GM18499 (cell line): ENCODE data around the gene SGSH.
"Not testable (repeated sequence)": the region's sequence is repeated elsewhere in the genome, so short reads cannot be mapped to it uniquely, and the experiment has no call there.

ENCODE experiments used
- ATAC-seq: cut with Tn5 transposase; IDR thresholded peaks from one replicate; pipeline ENCODE4 v1.9.1; 2021; ENCODE audit warnings: moderate number of reproducible peaks; ENCODE audit not compliant: insufficient read depth, unreplicated experiment

Gene SGSH

GRCh38 chr17:80213643-80213975 lies 6.5 kb downstream of the SGSH start:
- no peak for ATAC-seq

- no peak for ATAC-seq
Observed at GRCh38 chr17:80212962-80213642, 7.0 kb downstream of the SGSH start.

- no peak for ATAC-seq
Observed at GRCh38 chr17:80212511-80212910, 7.6 kb downstream of the SGSH start.

GRCh38 chr17:80212109-80212508 lies 8.0 kb downstream of the SGSH start:
- ATAC-seq = no peak

- no peak for ATAC-seq
Observed at GRCh38 chr17:80210348-80211108, 9.6 kb downstream of the SGSH start.

GRCh38 chr17:80209765-80210164 lies 10.4 kb downstream of the SGSH start:
- ATAC-seq = no peak

GRCh38 chr17:80208050-80208449 lies 12.1 kb downstream of the SGSH start:
- no peak for ATAC-seq

GRCh38 chr17:80205811-80206210 lies 14.3 kb downstream of the SGSH start:
- no peak for ATAC-seq

- ATAC-seq = no peak
Observed at GRCh38 chr17:80204626-80205468, 15.3 kb downstream of the SGSH start.

- ATAC-seq = no peak
Observed at GRCh38 chr17:80203471-80203963, 16.6 kb downstream of the SGSH start.

GRCh38 chr17:80202197-80202596 lies 17.9 kb downstream of the SGSH start:
- no peak for ATAC-seq

- ATAC-seq = no peak
Observed at GRCh38 chr17:80201446-80201845, 18.7 kb downstream of the SGSH start.

- ATAC-seq = not testable (repeated sequence)
Observed at GRCh38 chr17:80199295-80199694, 20.8 kb downstream of the SGSH start.

- ATAC-seq = no peak
Observed at GRCh38 chr17:80198144-80198661, 21.9 kb downstream of the SGSH start.

- no peak for ATAC-seq
Observed at GRCh38 chr17:80196652-80197051, 23.5 kb downstream of the SGSH start.

GRCh38 chr17:80195671-80196529 lies 24.2 kb downstream of the SGSH start:
- ATAC-seq = no peak

- ATAC-seq = no peak
Observed at GRCh38 chr17:80195141-80195540, 25.0 kb downstream of the SGSH start.

GRCh38 chr17:80191865-80192661 lies 28.1 kb downstream of the SGSH start:
- ATAC-seq = no peak

GRCh38 chr17:80191192-80191591 lies 28.9 kb downstream of the SGSH start:
- ATAC-seq = no peak
